ENCODE measurements around the gene IL4R. TPM values are rescaled to one million over a fixed set of nuclear protein-coding genes. Genes with fewer than 3 reads are reported as not detected.
"Not testable (repeated sequence)": the region's sequence is repeated elsewhere in the genome, so short reads cannot be mapped to it uniquely, and the experiment has no call there.

Gene IL4R
- total RNA-seq, 2 donors from 2014 or later = 163 to 216 TPM

- Mint-ChIP-seq H3K36me3 (ENCODE audit: low read depth) (no peaks in the 10 kb centered on the region), H3K4me3 (peak overlapping the region; percentile 7), H3K27ac (no peak overlapping the region), H3K9me3 (no peaks in the 10 kb centered on the region), H3K4me1 (peaks cover 24% of the 10 kb centered on the region), H3K27me3 (peaks cover 7% of the 10 kb centered on the region)
- no peak for ATAC-seq (replicated peaks)
Observed at GRCh38 chr16:27281243-27281642, 32.5 kb upstream of the IL4R start.

GRCh38 chr16:27284865-27285675 is 28.7 kb upstream of the IL4R start:
- Mint-ChIP-seq H3K36me3 (ENCODE audit: low read depth) (no peaks in the 10 kb centered on the region), H3K4me3 (peak overlapping the region; percentile 11), H3K27ac (peak overlapping the region; percentile 76), H3K27me3 (peaks cover 7% of the 10 kb centered on the region), H3K9me3 (no peaks in the 10 kb centered on the region), H3K4me1 (peaks cover 34% of the 10 kb centered on the region)
- ATAC-seq (replicated peaks) = no peak

GRCh38 chr16:27285676-27286196 is 28.0 kb upstream of the IL4R start:
- Mint-ChIP-seq H3K9me3 (no peaks in the 10 kb centered on the region), H3K4me3 (peak overlapping the region; percentile 11), H3K36me3 (ENCODE audit: low read depth) (no peaks in the 10 kb centered on the region), H3K27me3 (peaks cover 7% of the 10 kb centered on the region), H3K27ac (no peak overlapping the region), H3K4me1 (peaks cover 35% of the 10 kb centered on the region)
- ATAC-seq (replicated peaks) = peak; percentile 61

GRCh38 chr16:27286451-27286850 is 27.3 kb upstream of the IL4R start:
- H3K27ac Mint-ChIP-seq = no peak overlapping the region
- peaks cover 7% of the 10 kb centered on the region for H3K27me3 Mint-ChIP-seq
- no peaks in the 10 kb centered on the region for H3K9me3 Mint-ChIP-seq
- peaks cover 35% of the 10 kb centered on the region for H3K4me1 Mint-ChIP-seq
- no peak for ATAC-seq (replicated peaks)
- no peaks in the 10 kb centered on the region for H3K36me3 Mint-ChIP-seq (ENCODE audit: low read depth)
- H3K4me3 Mint-ChIP-seq = no peak overlapping the region

- no peak overlapping the region for H3K27ac Mint-ChIP-seq
- peaks cover 7% of the 10 kb centered on the region for H3K27me3 Mint-ChIP-seq
- peaks cover 35% of the 10 kb centered on the region for H3K4me1 Mint-ChIP-seq
- no peaks in the 10 kb centered on the region for H3K9me3 Mint-ChIP-seq
- no peak overlapping the region for H3K4me3 Mint-ChIP-seq
- ATAC-seq (replicated peaks) = no peak
- no peaks in the 10 kb centered on the region for H3K36me3 Mint-ChIP-seq (ENCODE audit: low read depth)
Observed at GRCh38 chr16:27287051-27287811, 26.5 kb upstream of the IL4R start.

- Mint-ChIP-seq H3K4me1 (peaks cover 32% of the 10 kb centered on the region), H3K27ac (no peak overlapping the region), H3K27me3 (peaks cover 4% of the 10 kb centered on the region), H3K9me3 (no peaks in the 10 kb centered on the region), H3K4me3 (no peak overlapping the region), H3K36me3 (ENCODE audit: low read depth) (no peaks in the 10 kb centered on the region)
- no peak for ATAC-seq (replicated peaks)
Observed at GRCh38 chr16:27287887-27288286, 25.9 kb upstream of the IL4R start.

GRCh38 chr16:27288313-27288712 is 25.5 kb upstream of the IL4R start:
- H3K4me1 Mint-ChIP-seq = peaks cover 32% of the 10 kb centered on the region
- not testable (repeated sequence) for ATAC-seq (replicated peaks); H3K4me3 Mint-ChIP-seq; H3K27me3 Mint-ChIP-seq; H3K36me3 Mint-ChIP-seq (ENCODE audit: low read depth); H3K27ac Mint-ChIP-seq; H3K9me3 Mint-ChIP-seq

- Mint-ChIP-seq H3K9me3 (no peaks in the 10 kb centered on the region), H3K27me3 (no peaks in the 10 kb centered on the region), H3K27ac (peak overlapping the region; percentile 17), H3K4me1 (peaks cover 25% of the 10 kb centered on the region), H3K36me3 (ENCODE audit: low read depth) (no peaks in the 10 kb centered on the region), H3K4me3 (peak overlapping the region; percentile 28)
- peak; percentile 16 for ATAC-seq (replicated peaks)
Observed at GRCh38 chr16:27289669-27290068, 24.1 kb upstream of the IL4R start.

GRCh38 chr16:27290562-27290961 is 23.2 kb upstream of the IL4R start:
- H3K4me1 Mint-ChIP-seq = peaks cover 17% of the 10 kb centered on the region
- H3K9me3 Mint-ChIP-seq = no peaks in the 10 kb centered on the region
- H3K36me3 Mint-ChIP-seq (ENCODE audit: low read depth) = no peaks in the 10 kb centered on the region
- ATAC-seq (replicated peaks) = peak; percentile 38
- H3K27me3 Mint-ChIP-seq = no peaks in the 10 kb centered on the region
- H3K27ac Mint-ChIP-seq = peak overlapping the region; percentile 17
- H3K4me3 Mint-ChIP-seq = no peak overlapping the region

- no peak overlapping the region for H3K27ac Mint-ChIP-seq
- ATAC-seq (replicated peaks) = no peak
- H3K36me3 Mint-ChIP-seq (ENCODE audit: low read depth) = no peaks in the 10 kb centered on the region
- H3K9me3 Mint-ChIP-seq = no peaks in the 10 kb centered on the region
- no peak overlapping the region for H3K4me3 Mint-ChIP-seq
- H3K27me3 Mint-ChIP-seq = no peaks in the 10 kb centered on the region
- peaks cover 13% of the 10 kb centered on the region for H3K4me1 Mint-ChIP-seq
Observed at GRCh38 chr16:27291106-27291505, 22.7 kb upstream of the IL4R start.

GRCh38 chr16:27291722-27292240 is 22.0 kb upstream of the IL4R start:
- Mint-ChIP-seq H3K4me3 (no peak overlapping the region), H3K27ac (no peak overlapping the region), H3K4me1 (peaks cover 12% of the 10 kb centered on the region), H3K9me3 (no peaks in the 10 kb centered on the region), H3K36me3 (ENCODE audit: low read depth) (no peaks in the 10 kb centered on the region), H3K27me3 (no peaks in the 10 kb centered on the region)
- ATAC-seq (replicated peaks) = no peak

GRCh38 chr16:27293343-27293742 is 20.4 kb upstream of the IL4R start:
- H3K4me1 Mint-ChIP-seq = peaks cover 12% of the 10 kb centered on the region
- no peak overlapping the region for H3K27ac Mint-ChIP-seq
- no peaks in the 10 kb centered on the region for H3K9me3 Mint-ChIP-seq
- no peak overlapping the region for H3K4me3 Mint-ChIP-seq
- H3K36me3 Mint-ChIP-seq (ENCODE audit: low read depth) = no peaks in the 10 kb centered on the region
- H3K27me3 Mint-ChIP-seq = no peaks in the 10 kb centered on the region
- no peak for ATAC-seq (replicated peaks)

GRCh38 chr16:27298132-27298531 is 15.6 kb upstream of the IL4R start:
- no peak overlapping the region for H3K27ac Mint-ChIP-seq
- ATAC-seq (replicated peaks) = no peak
- no peaks in the 10 kb centered on the region for H3K36me3 Mint-ChIP-seq (ENCODE audit: low read depth)
- H3K4me3 Mint-ChIP-seq = no peak overlapping the region
- H3K27me3 Mint-ChIP-seq = no peaks in the 10 kb centered on the region
- H3K9me3 Mint-ChIP-seq = no peaks in the 10 kb centered on the region
- peaks cover 4% of the 10 kb centered on the region for H3K4me1 Mint-ChIP-seq

GRCh38 chr16:27301236-27301861 is 12.4 kb upstream of the IL4R start:
- H3K27ac Mint-ChIP-seq = no peak overlapping the region
- no peaks in the 10 kb centered on the region for H3K27me3 Mint-ChIP-seq
- H3K4me1 Mint-ChIP-seq = peaks cover 15% of the 10 kb centered on the region
- no peak for ATAC-seq (replicated peaks)
- no peak overlapping the region for H3K4me3 Mint-ChIP-seq
- H3K36me3 Mint-ChIP-seq (ENCODE audit: low read depth) = no peaks in the 10 kb centered on the region
- H3K9me3 Mint-ChIP-seq = peaks cover 4% of the 10 kb centered on the region
